Gastrocnemius medialis (tissue), 4 donors: ENCODE data around the gene UGT1A8.

Source experiments
- POLR2A ChIP-seq, 2 donors: fragments of 450-650 bp; IDR thresholded peaks; one replicate each; pipeline ENCODE4 v1.6.1; 2017; ENCODE audit warnings: antibody characterized with exemption in 2 of 2, mild to moderate bottlenecking in 2 of 2, moderate library complexity in 2 of 2
- TF ChIP-seq, protein P1 (sequence below), 5 experiments: fragments of 450-650 bp in 3 of 5; fragments of 200-600 bp in 2 of 5; sonication (generic) in 2 of 5; IDR thresholded peaks in 4 of 5; conservative IDR thresholded peaks in 1 of 5; 1 replicate in 4 of 5; 2 replicates in 1 of 5; pipeline ENCODE4 v1.5.1; 2016 to 2019; ENCODE audit warnings: antibody characterized with exemption in 5 of 5, mild to moderate bottlenecking in 3 of 5, moderate library complexity in 3 of 5

DNA sequence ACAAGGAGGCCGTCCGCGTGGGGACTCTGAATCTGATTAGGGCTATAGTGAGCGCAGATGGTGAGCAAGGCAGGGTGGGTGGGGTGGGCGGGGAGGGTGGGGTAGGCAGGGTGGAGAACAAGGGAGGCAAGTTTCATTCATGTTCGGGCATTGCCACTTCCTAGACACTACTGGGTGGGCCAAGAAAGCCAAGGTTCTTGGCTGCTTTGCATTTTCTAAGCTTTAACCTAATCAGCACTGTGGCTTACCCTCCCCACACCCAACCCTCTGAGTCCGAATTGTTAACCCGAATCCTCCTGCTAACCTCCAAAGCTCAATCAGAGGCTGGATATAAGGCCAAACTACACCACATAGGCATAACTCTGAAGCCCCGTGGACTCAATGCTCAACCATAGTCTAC is 178.8 kb downstream of the UGT1A8 start:
- TF ChIP-seq, protein P1, sequence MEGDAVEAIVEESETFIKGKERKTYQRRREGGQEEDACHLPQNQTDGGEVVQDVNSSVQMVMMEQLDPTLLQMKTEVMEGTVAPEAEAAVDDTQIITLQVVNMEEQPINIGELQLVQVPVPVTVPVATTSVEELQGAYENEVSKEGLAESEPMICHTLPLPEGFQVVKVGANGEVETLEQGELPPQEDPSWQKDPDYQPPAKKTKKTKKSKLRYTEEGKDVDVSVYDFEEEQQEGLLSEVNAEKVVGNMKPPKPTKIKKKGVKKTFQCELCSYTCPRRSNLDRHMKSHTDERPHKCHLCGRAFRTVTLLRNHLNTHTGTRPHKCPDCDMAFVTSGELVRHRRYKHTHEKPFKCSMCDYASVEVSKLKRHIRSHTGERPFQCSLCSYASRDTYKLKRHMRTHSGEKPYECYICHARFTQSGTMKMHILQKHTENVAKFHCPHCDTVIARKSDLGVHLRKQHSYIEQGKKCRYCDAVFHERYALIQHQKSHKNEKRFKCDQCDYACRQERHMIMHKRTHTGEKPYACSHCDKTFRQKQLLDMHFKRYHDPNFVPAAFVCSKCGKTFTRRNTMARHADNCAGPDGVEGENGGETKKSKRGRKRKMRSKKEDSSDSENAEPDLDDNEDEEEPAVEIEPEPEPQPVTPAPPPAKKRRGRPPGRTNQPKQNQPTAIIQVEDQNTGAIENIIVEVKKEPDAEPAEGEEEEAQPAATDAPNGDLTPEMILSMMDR (IDR thresholded peaks at IDR 0.05 in 4 of 5, conservative IDR thresholded peaks at IDR 0.05 in 1 of 5), result no peak
- no peak for TF ChIP-seq POLR2A (IDR thresholded peaks at IDR 0.05)
